ENCODE measurements around the gene CLP1. TPM values are rescaled to one million over a fixed set of nuclear protein-coding genes. Genes with fewer than 3 reads are reported as not detected.
A peak's percentile ranks its signal among the peaks of the same experiment; 100 is the strongest.

CLP1 gene
- total RNA-seq, 1 donor from 2014 or later: 31.1 TPM

GRCh38 chr11:57626895-57627294, 30.7 kb upstream of the CLP1 start:
- Mint-ChIP-seq H3K36me3 (ENCODE audit: low read depth, unreplicated experiment) (peaks cover 17% of the 10 kb centered on the region), H3K4me3 (ENCODE audit: unreplicated experiment) (no peak overlapping the region), H3K27ac (ENCODE audit: unreplicated experiment) (no peak overlapping the region), H3K27me3 (ENCODE audit: unreplicated experiment) (peaks cover 9% of the 10 kb centered on the region), H3K4me1 (ENCODE audit: unreplicated experiment) (no peaks in the 10 kb centered on the region), H3K9me3 (ENCODE audit: unreplicated experiment) (peaks cover 6% of the 10 kb centered on the region)
- no peak for DNase-seq (ENCODE audit: low spot score)
- TF ChIP-seq, protein P1, sequence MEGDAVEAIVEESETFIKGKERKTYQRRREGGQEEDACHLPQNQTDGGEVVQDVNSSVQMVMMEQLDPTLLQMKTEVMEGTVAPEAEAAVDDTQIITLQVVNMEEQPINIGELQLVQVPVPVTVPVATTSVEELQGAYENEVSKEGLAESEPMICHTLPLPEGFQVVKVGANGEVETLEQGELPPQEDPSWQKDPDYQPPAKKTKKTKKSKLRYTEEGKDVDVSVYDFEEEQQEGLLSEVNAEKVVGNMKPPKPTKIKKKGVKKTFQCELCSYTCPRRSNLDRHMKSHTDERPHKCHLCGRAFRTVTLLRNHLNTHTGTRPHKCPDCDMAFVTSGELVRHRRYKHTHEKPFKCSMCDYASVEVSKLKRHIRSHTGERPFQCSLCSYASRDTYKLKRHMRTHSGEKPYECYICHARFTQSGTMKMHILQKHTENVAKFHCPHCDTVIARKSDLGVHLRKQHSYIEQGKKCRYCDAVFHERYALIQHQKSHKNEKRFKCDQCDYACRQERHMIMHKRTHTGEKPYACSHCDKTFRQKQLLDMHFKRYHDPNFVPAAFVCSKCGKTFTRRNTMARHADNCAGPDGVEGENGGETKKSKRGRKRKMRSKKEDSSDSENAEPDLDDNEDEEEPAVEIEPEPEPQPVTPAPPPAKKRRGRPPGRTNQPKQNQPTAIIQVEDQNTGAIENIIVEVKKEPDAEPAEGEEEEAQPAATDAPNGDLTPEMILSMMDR (IDR thresholded peaks at IDR 0.05; ENCODE audit: unreplicated experiment): no peak

- no peak overlapping the region for H3K4me3 Mint-ChIP-seq (ENCODE audit: unreplicated experiment)
- no peak for DNase-seq (ENCODE audit: low spot score)
- H3K27me3 Mint-ChIP-seq (ENCODE audit: unreplicated experiment): peaks cover 7% of the 10 kb centered on the region
- peaks cover 10% of the 10 kb centered on the region for H3K4me1 Mint-ChIP-seq (ENCODE audit: unreplicated experiment)
- peaks cover 3% of the 10 kb centered on the region for H3K36me3 Mint-ChIP-seq (ENCODE audit: low read depth, unreplicated experiment)
- no peak overlapping the region for H3K27ac Mint-ChIP-seq (ENCODE audit: unreplicated experiment)
- TF ChIP-seq, protein P1 (IDR thresholded peaks at IDR 0.05; ENCODE audit: unreplicated experiment): no peak
- no peaks in the 10 kb centered on the region for H3K9me3 Mint-ChIP-seq (ENCODE audit: unreplicated experiment)
Measured at GRCh38 chr11:57630171-57630570, 27.4 kb upstream of the CLP1 start.

GRCh38 chr11:57632116-57632515, 25.4 kb upstream of the CLP1 start:
- TF ChIP-seq, protein P1 (IDR thresholded peaks at IDR 0.05; ENCODE audit: unreplicated experiment): no peak
- peaks cover 13% of the 10 kb centered on the region for H3K4me1 Mint-ChIP-seq (ENCODE audit: unreplicated experiment)
- H3K27me3 Mint-ChIP-seq (ENCODE audit: unreplicated experiment): peaks cover 6% of the 10 kb centered on the region
- no peaks in the 10 kb centered on the region for H3K9me3 Mint-ChIP-seq (ENCODE audit: unreplicated experiment)
- no peak overlapping the region for H3K27ac Mint-ChIP-seq (ENCODE audit: unreplicated experiment)
- peaks cover 9% of the 10 kb centered on the region for H3K36me3 Mint-ChIP-seq (ENCODE audit: low read depth, unreplicated experiment)
- no peak for DNase-seq (ENCODE audit: low spot score)
- no peak overlapping the region for H3K4me3 Mint-ChIP-seq (ENCODE audit: unreplicated experiment)

DNA sequence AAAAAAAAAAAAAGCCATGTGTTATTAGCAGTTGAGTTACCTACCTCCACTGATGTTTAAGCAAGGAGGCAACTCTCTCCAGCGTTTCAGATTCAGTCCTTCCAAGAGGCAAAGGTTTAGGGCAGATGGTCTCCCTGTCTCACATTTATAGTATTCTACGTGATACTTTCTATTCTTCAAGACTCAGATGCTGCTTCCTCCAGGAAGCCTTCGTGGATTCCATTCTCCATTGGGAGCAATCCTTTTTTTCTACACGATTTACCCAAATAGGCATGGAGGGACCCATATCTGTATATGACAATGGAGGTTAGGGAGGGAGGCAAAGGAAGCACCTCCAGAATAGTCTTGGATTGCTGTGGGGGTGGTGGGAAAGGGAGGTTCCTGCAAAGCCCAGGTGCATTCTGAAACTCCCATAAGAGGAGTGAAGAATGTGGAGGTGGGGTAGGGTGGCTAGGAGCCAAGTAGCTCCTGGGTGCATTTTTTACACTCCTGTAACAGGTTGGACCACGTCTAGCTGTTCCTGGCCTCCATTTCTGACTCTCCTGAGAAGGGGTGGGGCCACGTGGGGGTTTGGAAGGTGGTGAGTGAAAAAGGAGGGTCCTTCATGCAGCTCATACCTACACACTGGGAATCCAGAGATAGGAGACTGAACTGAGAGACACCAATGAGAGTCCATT, 24.0 kb upstream of the CLP1 start:
- peaks cover 11% of the 10 kb centered on the region for H3K27me3 Mint-ChIP-seq (ENCODE audit: unreplicated experiment)
- peaks cover 15% of the 10 kb centered on the region for H3K4me1 Mint-ChIP-seq (ENCODE audit: unreplicated experiment)
- TF ChIP-seq, protein P1 (IDR thresholded peaks at IDR 0.05; ENCODE audit: unreplicated experiment): no peak
- H3K36me3 Mint-ChIP-seq (ENCODE audit: low read depth, unreplicated experiment): peaks cover 9% of the 10 kb centered on the region
- no peak overlapping the region for H3K27ac Mint-ChIP-seq (ENCODE audit: unreplicated experiment)
- DNase-seq (ENCODE audit: low spot score): no peak
- H3K4me3 Mint-ChIP-seq (ENCODE audit: unreplicated experiment): no peak overlapping the region
- H3K9me3 Mint-ChIP-seq (ENCODE audit: unreplicated experiment): no peaks in the 10 kb centered on the region

DNA sequence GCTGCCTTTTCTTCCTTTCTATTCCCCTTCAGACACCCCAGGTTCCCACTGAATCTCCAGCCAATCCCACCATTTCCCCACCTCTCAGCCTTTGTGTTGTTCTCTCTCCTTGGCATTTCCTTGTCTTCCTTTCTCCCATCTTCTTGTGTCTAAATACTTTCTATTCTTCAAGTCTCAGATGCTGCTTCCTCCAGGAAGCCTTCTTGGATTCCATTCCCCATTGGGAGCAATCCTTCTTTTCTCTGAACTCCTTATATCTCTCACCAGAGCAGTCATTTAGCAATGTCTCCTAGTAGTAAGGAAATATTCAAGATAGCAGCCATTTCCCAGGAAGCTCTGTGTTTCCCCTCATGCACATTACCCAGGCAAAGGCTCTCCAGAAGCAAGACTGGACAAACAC, 23.3 kb upstream of the CLP1 start:
- Mint-ChIP-seq H3K27ac (ENCODE audit: unreplicated experiment) (no peak overlapping the region), H3K4me1 (ENCODE audit: unreplicated experiment) (peaks cover 18% of the 10 kb centered on the region), H3K36me3 (ENCODE audit: low read depth, unreplicated experiment) (peaks cover 6% of the 10 kb centered on the region), H3K9me3 (ENCODE audit: unreplicated experiment) (no peaks in the 10 kb centered on the region), H3K4me3 (ENCODE audit: unreplicated experiment) (peak overlapping the region; percentile 31), H3K27me3 (ENCODE audit: unreplicated experiment) (peaks cover 14% of the 10 kb centered on the region)
- no peak for DNase-seq (ENCODE audit: low spot score)
- TF ChIP-seq, protein P1 (IDR thresholded peaks at IDR 0.05; ENCODE audit: unreplicated experiment): no peak

Measured in endothelial cell (in vitro differentiated cells).